ENCODE data around the gene GUCY2D.
"Not testable (repeated sequence)": the region's sequence is repeated elsewhere in the genome, so short reads cannot be mapped to it uniquely, and the experiment has no call there.

GUCY2D gene

DNA sequence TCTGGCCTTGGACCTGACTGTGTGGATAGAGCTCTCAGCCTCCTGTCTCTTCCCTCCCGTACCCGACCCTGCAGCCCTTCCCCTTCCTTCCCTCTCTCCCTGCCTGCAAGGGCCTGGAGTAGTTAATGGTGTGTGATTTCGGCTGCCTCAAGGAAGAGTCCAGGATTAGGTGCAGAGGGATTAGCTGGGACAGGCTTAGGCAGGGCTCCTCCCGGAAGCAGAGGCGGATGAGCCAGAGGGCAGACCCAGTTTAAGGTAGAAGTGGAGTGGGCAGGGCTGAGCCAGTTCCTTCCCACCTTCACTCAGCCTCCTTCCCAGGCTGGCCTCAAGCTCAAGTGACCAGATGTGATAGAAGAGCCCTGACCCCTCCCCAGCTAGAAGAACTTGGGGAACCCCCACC lies 16.8 kb downstream of the GUCY2D start:
- no peak for DNase-seq

DNA sequence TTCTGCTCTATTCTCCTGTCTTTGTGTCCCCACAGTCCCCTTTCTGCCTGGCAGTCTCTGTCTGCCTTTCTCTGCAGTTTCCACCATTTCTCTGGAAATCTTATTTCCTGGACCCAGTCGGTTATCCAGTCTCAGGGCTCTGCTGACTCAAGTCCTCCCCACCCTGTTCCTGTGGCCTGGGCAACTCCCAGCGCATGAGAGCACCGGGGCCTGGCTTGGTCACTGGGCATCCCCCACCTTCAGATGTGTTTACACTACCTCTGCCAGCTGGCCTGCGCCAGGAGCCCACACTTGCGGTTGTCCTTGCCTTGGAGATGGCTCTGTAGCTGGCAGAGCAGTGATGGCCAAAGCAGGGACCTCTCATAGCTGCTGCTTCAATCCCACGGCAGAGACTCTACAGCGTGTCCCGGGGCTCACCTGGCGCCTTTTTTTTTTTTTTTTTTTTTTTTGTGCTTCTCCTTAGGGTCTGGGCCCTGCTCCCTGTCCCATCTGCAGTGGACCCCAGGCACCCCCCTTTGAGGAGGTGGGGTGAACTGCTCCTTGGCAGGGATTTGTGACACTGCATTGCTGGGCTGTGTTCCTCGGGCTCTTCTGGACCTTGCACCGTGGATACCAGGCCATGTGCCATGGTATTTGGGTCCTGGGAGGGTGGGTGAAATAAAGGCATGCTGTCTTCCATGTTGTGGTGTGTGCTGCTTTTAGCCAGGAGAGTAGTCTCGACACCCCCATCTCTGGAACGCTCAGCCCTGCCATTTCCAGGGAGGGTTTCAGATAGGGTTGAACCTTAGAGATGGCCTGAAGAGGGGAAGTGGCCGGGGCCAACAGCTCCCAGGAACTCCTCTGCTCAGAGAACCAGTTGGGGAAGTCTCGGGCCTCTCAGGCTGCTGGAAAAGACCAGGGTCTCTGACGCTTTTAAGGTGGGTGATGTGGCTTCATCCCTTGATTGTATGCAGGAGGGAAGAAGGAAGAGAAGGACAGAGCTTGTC lies 17.5 kb downstream of the GUCY2D start:
- DNase-seq, result no peak

DNA sequence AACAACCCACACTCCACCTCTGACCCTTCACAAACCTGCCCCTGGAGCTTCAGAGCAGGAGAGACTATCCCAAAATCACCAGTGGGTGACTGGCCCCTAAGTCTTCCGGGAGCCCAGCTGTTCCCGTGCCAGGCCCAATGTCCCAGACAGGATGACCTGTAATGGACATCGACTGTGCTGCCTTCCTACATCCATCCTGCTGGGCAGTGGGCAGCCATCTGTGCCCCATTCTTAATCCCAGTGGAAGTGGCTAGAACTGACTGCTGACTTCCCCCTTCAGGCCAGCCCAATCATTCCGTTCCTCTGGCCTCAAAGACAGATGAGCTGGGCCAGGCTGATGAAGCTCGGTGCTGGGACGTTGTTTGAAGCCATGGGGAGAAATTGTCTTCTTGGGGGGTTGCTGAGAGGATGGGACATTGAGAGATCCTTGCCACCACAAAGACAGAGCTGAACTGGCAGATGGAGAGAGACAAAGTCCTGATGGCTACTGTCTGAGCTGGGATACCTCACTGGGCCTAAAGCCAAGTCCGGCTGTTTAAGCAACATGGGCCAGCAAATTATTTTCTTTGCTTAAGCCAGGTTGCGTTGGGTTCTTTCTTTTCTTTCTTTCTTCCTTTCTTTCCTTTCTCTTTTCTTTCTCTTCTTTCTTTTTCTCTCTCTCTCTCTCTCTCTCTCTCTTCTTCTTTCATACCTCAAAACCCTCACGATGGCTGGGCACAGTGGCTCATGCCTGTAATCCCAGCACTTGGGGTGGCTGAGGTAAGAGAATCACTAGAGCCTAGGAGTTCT lies 18.6 kb downstream of the GUCY2D start:
- no peak for DNase-seq

DNA sequence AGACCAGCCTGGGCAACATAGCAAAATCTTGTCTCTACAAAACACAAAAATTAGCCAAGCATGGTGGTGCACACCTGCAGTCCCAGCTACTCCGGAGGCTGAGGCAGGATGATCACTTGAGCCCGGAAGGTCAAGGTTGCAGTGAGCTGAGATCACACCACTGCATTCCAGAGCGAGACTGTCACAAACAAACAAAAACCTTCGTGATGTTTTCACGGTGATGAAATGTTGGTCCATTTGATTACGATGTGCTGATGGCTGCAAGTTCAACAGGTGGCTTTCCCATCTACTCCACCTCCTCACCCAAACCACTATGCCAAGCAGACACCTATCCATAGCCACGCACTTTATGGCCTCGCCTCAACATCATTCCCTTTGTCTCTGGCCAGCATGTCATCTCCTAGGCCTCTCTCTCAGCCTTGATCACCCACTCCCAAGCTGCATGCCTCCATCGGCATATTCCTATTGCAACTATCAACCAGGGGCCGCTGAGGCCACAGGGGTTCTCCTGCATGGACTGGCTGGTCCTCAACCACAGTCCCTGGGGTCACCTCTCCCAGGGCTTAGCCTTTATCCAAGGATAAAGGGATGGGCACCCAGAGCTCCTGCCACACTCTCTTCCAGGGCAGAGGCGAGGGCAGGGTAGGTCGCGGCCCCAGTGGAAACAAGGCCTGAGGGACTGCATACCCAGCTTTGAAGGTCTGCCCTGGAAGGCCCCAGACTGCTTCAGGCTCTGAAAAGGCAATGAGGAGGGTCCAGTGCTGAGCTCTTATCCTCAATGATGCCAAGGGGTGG lies 19.3 kb downstream of the GUCY2D start:
- DNase-seq, result no peak

GRCh38 chr17:8022360-8023003 lies 20.1 kb downstream of the GUCY2D start:
- DNase-seq, result no peak

DNA sequence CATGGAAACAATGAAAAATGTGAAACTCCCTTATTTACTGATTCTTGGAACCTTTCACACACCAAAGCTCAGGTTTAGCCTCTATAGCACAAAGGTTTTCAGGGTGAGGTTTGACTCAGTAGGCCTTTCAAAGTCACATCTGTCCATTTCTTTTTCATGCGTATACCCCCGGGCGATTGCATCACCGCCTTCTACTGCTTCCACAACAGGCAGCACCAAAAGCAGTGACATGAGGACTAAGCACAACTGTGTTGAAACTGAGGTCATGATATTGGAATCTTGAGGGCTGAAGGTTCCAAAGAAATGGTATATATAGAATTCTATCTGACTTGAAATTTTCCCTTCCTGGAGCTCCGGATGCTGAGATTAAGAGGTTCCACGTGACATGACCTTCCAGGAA lies 21.7 kb downstream of the GUCY2D start:
- not testable (repeated sequence) for DNase-seq

DNA sequence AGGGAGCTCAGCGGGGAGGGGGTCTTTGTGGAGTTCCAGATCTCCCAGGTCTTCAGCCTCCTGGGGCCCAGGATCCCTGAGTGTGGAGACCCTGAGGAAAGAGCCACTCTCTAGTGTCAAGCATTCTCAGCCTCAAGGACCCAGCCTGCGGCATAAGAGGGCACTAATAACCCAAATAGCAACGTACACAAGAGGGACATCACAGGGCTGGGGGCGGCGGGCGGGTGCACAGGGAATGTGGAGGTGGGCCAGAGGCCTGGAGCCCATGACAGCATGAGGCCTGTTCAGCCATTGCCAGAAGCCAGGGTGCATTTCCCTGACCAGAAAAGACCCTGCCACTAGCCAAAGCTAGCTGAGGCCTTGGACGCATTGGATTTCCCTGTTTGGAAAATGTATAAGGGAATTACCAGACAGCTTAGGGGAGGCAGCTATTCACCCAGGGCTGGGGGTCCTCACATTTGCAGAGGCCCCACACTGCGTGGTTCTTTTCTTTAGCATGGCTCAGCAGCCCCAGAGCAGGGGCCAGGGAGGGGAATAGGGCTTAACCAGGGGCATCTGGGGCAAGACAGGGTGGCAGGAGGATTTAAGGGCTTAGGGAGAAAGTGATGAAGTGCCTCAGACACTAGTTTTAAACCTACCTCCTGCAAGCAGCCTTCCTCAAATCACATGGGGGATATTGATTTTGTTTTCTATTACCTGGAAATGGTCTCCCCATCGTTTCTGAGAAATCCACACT lies 22.9 kb downstream of the GUCY2D start:
- DNase-seq, result no peak

GRCh38 chr17:8029121-8029520 lies 26.7 kb downstream of the GUCY2D start:
- no peak for DNase-seq

DNA sequence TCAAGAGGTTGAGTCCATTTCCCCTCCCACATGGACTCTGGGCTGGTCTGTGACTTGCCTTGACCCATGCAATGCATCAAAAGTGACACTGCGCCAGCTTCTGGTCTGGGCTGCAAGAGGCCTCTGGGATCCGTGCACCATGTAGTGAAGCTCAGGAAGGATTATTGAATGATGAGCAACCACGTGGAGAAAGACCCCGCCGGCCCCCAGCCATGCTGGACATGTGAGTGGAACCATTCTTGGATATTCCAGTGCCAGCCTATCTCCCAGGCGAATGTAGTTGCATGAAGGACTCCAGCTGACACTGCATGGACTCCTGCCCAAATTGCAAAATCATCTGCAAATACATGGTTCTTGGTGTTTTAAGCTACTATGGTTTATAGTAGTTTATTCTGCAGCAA lies 28.8 kb downstream of the GUCY2D start:
- no peak for DNase-seq

DNA sequence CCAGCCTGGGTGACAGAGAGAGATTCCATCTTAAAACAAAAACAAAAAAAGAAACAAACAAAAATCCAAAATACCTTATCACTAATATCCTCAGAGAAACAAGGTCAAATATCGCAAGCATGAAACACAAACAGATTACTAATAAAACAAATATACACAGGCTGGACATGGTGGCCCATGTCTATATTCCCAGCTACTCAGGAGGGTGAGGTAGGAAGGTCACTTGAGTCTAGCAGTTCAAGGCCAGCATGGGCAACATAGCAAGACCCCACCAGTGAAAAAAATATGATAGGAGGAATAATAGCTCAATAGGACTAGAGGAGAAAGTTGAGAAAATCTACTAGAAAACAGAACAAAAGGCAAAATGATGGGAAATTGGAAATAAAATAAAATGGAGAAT lies 29.5 kb downstream of the GUCY2D start:
- DNase-seq, result no peak

- DNase-seq, result no peak
Measured at GRCh38 chr17:8032442-8032841, 30.0 kb downstream of the GUCY2D start.

DNA sequence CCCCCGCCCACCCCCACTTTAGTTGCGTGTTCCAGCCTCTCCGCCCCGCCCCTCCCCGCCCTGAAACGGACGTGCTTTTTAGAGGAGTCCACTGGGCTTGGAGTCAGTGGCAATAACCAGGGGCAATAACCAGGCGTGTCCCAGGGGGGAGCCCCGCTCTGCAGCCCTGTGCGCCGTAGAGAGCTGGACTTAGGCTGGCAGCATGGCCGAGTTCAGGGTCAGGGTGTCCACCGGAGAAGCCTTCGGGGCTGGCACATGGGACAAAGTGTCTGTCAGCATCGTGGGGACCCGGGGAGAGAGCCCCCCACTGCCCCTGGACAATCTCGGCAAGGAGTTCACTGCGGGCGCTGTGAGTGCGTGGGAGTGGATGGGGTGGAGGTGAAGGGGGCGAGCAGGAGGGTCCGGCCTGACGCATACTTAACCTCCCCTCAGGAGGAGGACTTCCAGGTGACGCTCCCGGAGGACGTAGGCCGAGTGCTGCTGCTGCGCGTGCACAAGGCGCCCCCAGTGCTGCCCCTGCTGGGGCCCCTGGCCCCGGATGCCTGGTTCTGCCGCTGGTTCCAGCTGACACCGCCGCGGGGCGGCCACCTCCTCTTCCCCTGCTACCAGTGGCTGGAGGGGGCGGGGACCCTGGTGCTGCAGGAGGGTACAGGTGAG lies 36.7 kb downstream of the GUCY2D start, which contains the start of gene ALOX15B:
Gene ALOX15B (plus strand): TSS at position 106 of the 657 bp plus-strand sequence. CDS start 97 bp downstream, at position 203.
- no peak for DNase-seq

DNA sequence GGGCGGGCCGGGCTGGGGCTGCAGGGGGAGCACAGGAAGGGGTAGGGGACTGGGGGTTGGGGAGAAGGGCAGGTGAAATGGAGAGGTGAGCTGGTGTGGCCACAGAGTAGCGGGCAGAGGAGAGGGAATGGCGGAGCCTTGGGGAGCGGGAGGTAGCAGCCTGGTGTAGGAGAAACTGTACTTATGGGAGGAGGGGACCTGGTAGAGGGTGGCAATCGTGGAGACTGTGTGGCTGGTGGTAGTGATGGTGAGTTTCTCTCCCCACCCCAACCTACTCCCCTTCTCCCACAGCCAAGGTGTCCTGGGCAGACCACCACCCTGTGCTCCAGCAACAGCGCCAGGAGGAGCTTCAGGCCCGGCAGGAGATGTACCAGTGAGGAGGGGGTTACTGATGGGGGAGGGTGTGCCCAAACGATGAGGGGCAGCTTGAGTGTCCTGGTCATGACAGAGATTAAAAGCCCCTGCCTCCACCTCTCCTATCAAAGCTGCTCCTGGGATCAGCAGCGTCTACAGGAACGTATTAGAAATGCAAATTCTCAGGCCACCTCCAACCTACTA lies 37.3 kb downstream of the GUCY2D start:
- DNase-seq, result no peak

DNA sequence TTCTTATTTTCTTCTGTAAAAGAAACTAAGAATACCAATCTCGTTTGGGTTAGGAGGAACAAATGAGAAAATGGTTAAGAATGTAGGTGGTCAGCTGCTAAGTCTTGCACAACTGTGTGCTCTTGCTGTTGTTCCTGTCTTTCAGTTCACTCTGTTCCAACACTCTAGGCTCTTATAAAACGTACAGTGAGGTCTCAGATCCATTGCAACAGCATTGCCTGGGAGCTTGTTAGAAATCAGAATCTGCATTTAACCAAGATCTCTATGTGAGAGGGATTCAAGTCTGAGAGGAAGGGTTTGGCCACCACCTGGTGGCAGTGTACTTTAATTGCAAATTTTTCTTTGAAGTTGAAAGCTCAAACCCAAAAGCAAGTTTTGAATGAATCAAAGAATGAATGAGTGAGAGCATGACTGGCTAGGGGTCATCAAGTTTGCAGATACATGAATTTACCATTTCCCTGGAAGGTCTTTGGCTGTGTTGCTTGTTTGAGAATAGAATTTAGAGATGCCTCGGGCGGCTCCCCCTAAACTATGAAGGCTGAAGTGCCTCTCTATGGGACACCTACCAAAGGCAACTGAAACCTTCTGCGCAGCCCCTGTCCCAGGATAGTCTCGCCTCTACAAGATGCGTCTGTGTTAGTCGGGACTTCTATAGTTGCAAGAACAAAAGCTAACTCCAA lies 39.0 kb downstream of the GUCY2D start:
- DNase-seq, result no peak

- no peak for DNase-seq
Measured at GRCh38 chr17:8041979-8042378, 39.6 kb downstream of the GUCY2D start.

DNA sequence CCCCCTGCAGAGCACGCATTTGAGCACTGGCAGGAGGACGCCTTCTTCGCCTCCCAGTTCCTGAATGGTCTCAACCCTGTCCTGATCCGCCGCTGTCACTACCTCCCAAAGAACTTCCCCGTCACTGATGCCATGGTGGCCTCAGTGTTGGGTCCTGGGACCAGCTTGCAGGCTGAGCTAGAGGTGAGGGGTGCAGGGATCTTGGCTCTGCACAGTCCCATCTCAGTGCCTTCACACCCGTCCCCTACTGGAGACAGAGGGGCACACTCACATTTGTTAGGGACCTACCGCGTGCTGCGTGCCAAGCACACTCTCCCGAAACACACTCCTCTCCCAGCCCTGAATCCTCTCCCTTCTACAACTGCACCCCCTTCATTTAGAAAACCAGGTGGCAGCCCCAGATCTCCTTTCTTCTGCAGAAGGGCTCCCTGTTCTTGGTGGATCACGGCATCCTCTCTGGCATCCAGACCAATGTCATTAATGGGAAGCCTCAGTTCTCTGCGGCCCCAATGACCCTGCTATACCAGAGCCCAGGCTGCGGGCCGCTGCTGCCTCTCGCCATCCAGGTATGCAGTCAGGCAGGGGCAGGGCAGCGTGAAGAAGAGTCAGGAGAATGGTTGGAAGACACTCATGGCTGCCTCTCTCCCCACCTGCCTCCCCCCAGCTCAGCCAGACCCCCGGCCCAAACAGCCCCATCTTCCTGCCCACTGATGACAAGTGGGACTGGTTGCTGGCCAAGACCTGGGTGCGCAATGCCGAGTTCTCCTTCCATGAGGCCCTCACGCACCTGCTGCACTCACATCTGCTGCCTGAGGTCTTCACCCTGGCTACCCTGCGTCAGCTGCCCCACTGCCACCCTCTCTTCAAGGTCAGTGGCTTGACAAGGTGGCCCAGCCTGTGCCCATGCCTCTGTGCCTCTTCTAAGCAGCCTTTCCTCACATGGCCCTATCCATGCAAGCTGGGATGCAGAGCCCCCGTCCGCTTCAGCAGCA lies 42.7 kb downstream of the GUCY2D start:
- DNase-seq, result no peak

DNA sequence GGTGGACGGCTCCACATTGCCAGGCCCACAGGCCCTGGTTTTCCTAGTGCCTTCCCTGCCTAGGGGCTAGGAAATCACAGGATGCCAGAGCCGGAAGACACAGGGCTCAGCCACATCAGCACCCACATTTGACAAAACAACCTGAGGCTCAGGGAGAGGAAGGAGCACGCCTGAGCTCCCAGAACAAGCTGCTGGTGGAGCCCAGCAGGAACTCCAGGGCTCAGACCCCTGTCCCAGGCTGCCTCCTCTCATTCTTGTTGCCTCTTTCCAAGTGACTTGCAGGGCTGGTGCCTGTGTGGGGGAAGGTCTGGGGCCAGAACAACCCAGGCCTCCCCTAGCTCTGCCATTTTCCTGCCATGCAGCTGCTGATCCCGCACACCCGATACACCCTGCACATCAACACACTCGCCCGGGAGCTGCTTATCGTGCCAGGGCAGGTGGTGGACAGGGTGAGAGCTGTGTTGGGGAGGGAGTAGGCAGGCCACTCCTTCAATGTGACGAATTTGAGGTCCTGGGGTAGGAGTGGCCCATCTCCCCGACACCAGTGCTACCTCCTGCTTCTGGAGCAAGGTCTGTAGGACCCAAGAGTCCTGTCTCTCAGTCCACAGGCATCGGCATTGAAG lies 44.0 kb downstream of the GUCY2D start:
- no peak for DNase-seq
